ENCODE measurements around the gene ENTPD2.

DNA sequence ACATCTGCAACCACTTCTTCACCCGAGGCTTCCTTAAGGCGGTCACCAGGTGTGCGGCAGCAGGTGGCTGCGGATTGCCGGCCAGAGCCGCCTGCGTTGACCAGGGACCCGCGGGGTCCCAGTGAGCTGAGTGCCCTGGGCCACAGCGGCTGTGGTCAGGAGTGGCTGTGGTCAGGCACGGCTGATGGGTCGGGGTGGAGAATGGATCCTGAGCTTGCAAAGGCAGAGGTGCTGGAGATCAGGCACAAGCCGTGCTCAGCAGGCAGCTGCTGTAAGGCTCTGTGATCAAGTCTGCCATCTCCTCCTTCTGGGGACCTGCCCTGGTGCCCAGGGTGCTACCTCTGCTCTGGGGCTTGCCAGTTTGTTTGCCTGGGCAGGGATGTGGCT lies 25.5 kb upstream of the ENTPD2 start:
- TF ChIP-seq, protein P1, sequence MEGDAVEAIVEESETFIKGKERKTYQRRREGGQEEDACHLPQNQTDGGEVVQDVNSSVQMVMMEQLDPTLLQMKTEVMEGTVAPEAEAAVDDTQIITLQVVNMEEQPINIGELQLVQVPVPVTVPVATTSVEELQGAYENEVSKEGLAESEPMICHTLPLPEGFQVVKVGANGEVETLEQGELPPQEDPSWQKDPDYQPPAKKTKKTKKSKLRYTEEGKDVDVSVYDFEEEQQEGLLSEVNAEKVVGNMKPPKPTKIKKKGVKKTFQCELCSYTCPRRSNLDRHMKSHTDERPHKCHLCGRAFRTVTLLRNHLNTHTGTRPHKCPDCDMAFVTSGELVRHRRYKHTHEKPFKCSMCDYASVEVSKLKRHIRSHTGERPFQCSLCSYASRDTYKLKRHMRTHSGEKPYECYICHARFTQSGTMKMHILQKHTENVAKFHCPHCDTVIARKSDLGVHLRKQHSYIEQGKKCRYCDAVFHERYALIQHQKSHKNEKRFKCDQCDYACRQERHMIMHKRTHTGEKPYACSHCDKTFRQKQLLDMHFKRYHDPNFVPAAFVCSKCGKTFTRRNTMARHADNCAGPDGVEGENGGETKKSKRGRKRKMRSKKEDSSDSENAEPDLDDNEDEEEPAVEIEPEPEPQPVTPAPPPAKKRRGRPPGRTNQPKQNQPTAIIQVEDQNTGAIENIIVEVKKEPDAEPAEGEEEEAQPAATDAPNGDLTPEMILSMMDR (conservative IDR thresholded peaks at IDR 0.05; ENCODE audit: low read depth in 2 of 2): no peak
- no peak for TF ChIP-seq POLR2AphosphoS5 (IDR thresholded peaks at IDR 0.05; ENCODE audit: low read depth)
- no peak for TF ChIP-seq EZH2phosphoT487 (IDR thresholded peaks at IDR 0.05; ENCODE audit: unreplicated experiment)
- no peak for TF ChIP-seq NANOG (IDR thresholded peaks at IDR 0.05; ENCODE audit: borderline replicate concordance)
- TF ChIP-seq, protein P2, sequence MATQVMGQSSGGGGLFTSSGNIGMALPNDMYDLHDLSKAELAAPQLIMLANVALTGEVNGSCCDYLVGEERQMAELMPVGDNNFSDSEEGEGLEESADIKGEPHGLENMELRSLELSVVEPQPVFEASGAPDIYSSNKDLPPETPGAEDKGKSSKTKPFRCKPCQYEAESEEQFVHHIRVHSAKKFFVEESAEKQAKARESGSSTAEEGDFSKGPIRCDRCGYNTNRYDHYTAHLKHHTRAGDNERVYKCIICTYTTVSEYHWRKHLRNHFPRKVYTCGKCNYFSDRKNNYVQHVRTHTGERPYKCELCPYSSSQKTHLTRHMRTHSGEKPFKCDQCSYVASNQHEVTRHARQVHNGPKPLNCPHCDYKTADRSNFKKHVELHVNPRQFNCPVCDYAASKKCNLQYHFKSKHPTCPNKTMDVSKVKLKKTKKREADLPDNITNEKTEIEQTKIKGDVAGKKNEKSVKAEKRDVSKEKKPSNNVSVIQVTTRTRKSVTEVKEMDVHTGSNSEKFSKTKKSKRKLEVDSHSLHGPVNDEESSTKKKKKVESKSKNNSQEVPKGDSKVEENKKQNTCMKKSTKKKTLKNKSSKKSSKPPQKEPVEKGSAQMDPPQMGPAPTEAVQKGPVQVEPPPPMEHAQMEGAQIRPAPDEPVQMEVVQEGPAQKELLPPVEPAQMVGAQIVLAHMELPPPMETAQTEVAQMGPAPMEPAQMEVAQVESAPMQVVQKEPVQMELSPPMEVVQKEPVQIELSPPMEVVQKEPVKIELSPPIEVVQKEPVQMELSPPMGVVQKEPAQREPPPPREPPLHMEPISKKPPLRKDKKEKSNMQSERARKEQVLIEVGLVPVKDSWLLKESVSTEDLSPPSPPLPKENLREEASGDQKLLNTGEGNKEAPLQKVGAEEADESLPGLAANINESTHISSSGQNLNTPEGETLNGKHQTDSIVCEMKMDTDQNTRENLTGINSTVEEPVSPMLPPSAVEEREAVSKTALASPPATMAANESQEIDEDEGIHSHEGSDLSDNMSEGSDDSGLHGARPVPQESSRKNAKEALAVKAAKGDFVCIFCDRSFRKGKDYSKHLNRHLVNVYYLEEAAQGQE (IDR thresholded peaks at IDR 0.05; ENCODE audit: unreplicated experiment): no peak
- no peak for TF ChIP-seq EZH2 (IDR thresholded peaks at IDR 0.05; ENCODE audit: low read depth, unreplicated experiment)
- TF ChIP-seq CREB1 (CRISPR knock-in tag; IDR thresholded peaks at IDR 0.05; ENCODE audit: low read depth): no peak
- no peak for TF ChIP-seq JUNB (IDR thresholded peaks at IDR 0.05; ENCODE audit: unreplicated experiment)
